ENCODE results near the gene RIPPLY3.

DNA sequence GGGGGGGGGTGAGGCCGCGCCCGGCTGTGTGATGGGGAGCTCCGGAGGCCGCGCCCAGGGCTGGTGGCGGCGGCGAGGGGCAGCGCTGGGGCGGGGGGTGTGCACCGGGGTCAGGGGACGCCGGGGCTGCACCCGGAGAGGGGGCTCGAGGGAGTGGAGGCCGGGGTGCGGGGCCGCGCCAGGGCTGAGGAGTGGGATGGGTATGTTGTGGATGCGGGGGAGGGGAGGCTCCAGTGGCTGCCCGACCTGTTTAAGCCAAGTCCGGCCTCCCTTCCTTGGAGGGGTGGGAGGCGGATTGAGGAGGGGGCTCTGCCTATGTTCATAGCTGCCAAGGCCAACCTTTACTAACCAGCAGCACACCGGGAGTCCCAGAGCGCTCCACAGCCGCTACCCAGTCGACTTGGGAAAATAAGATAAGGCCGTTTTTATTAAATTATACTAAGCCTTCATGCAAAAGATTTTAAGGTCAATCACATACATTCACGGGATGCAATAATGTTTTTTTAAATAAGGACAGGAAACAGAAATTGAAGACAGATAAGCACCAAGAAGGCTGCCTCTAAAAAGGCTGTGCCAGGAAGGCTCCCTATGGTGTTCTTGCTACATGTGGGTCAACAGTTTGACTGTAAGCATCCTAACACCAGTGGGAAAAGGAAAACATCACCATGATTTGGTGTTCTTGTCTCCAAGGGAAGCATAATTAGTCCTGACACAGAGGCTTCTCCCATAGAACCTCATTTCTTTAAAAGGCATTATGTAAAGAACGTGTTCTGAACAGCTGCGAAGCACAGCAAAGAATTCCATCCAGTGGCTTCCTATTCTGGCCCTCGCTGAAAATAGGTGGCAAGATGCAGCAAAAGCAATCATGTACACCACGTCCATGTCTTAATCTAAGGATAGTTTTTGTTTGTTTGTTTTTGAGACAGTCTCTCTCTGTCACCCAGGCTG, 39.4 kb upstream of the RIPPLY3 start:
- TF ChIP-seq, protein P1, sequence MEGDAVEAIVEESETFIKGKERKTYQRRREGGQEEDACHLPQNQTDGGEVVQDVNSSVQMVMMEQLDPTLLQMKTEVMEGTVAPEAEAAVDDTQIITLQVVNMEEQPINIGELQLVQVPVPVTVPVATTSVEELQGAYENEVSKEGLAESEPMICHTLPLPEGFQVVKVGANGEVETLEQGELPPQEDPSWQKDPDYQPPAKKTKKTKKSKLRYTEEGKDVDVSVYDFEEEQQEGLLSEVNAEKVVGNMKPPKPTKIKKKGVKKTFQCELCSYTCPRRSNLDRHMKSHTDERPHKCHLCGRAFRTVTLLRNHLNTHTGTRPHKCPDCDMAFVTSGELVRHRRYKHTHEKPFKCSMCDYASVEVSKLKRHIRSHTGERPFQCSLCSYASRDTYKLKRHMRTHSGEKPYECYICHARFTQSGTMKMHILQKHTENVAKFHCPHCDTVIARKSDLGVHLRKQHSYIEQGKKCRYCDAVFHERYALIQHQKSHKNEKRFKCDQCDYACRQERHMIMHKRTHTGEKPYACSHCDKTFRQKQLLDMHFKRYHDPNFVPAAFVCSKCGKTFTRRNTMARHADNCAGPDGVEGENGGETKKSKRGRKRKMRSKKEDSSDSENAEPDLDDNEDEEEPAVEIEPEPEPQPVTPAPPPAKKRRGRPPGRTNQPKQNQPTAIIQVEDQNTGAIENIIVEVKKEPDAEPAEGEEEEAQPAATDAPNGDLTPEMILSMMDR (IDR thresholded peaks at IDR 0.05): no peak
- no peak for TF ChIP-seq POLR2A (IDR thresholded peaks at IDR 0.05)
